ENCODE results near the gene GRAMD1A. TPM values are rescaled to one million over a fixed set of nuclear protein-coding genes. Genes with fewer than 3 reads are reported as not detected.

The GRAMD1A gene
- total RNA-seq, 1 donor: 23.3 TPM

DNA sequence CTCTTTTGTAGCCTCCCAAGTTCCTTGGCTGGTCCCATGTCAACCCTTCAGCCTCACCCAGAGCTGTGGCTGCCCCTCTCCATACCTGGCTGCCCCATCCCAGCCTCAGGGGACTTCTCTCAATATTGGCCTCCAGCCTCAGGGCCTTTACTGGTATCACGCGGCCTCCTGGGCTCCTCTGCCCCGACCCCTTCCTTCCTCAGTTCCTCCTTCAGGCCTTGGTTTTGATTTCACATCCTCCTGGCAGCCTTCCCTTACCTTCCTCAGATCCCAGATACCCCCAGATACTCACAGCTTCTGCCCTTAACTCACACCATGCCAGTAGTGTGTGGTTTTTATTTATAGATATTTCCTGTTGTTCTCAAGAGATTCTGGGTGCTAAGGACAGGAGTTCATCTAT lies 17.4 kb downstream of the GRAMD1A start:
- no peak for DNase-seq (ENCODE audit: low read depth)
- H3K4me3 ChIP-seq (ENCODE audit: low read depth, low read length): no peak overlapping the region
- TF ChIP-seq, protein P1, sequence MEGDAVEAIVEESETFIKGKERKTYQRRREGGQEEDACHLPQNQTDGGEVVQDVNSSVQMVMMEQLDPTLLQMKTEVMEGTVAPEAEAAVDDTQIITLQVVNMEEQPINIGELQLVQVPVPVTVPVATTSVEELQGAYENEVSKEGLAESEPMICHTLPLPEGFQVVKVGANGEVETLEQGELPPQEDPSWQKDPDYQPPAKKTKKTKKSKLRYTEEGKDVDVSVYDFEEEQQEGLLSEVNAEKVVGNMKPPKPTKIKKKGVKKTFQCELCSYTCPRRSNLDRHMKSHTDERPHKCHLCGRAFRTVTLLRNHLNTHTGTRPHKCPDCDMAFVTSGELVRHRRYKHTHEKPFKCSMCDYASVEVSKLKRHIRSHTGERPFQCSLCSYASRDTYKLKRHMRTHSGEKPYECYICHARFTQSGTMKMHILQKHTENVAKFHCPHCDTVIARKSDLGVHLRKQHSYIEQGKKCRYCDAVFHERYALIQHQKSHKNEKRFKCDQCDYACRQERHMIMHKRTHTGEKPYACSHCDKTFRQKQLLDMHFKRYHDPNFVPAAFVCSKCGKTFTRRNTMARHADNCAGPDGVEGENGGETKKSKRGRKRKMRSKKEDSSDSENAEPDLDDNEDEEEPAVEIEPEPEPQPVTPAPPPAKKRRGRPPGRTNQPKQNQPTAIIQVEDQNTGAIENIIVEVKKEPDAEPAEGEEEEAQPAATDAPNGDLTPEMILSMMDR (IDR thresholded peaks at IDR 0.05; ENCODE audit: insufficient read depth, low read depth, low read length): no peak

DNA sequence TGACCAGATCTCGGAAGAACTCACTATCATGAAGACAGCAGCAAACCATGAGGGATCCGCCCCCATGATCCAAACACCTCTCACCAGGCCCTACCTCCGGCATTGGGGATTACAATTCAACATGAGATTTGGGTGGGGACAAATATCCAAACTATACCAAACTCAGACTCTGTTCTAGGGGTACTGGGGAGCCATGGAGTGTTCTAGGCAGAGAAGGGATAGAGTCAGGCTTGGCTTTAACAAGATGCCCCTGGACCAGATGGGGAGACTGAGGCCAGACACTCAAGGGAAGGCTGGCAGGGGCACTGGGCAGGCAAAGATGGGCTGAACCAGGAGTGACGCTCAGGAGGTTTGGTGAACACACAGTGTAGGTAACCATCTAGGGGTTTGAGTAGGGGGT lies 18.3 kb downstream of the GRAMD1A start:
- TF ChIP-seq, protein P1 (IDR thresholded peaks at IDR 0.05; ENCODE audit: insufficient read depth, low read depth, low read length): no peak
- no peak overlapping the region for H3K4me3 ChIP-seq (ENCODE audit: low read depth, low read length)
- DNase-seq (ENCODE audit: low read depth): no peak

DNA sequence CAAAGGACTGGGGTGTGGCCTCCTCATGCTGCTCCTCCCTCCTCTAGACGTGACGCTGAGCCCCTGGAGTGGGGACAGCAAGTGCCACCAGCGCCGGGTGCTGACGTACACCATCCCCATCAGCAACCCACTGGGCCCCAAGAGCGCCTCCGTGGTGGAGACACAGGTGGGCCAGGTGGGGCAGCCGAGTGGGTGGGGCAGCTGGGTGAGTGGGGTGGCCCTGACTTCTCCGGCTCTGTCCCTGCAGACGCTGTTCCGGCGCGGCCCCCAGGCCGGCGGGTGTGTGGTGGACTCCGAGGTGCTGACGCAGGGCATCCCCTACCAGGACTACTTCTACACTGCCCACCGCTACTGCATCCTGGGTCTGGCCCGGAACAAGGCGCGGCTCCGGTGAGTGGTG lies 19.0 kb downstream of the GRAMD1A start:
- no peak overlapping the region for H3K4me3 ChIP-seq (ENCODE audit: low read depth, low read length)
- TF ChIP-seq, protein P1 (IDR thresholded peaks at IDR 0.05; ENCODE audit: insufficient read depth, low read depth, low read length): no peak
- DNase-seq (ENCODE audit: low read depth): no peak

DNA sequence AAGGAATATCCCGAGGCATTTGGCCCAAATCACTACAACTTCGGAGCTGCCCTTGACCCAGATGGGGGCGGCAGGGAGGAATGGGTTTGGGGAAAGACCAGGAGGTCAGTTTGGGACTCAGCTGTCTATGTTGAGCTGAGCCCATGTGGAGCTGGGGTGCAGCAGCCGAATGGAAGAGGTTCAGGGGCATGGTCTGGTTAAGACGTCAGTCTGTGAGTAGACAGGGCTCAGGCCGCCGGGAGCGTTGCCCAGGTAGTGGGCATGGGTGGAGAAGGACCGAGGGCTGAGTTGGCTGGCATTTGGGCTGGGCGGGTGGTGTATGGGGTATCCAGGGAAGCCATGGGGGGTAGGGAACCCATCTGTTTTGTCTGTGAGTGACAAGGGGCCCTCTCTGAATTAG lies 20.9 kb downstream of the GRAMD1A start:
- no peak for DNase-seq (ENCODE audit: low read depth)
- TF ChIP-seq, protein P1 (IDR thresholded peaks at IDR 0.05; ENCODE audit: insufficient read depth, low read depth, low read length): no peak
- no peak overlapping the region for H3K4me3 ChIP-seq (ENCODE audit: low read depth, low read length)

DNA sequence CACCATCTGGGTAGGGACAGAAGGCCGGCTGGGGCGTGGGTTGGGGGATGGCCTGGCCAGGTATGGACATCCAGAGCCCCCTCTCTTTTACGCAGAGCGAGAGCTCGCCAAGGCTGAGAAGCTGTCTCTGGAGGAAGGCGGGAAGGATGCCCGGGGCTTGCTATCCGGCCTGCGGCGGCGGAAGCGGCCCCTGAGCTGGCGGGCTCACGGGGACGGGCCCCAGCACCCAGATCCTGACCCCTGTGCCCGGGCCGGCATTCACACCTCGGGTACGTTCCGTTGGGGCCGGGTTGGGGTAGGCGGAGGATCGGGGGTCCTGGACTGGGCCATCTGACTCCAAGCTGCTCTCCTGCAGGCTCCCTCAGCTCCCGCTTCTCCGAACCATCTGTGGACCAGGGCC lies 21.5 kb downstream of the GRAMD1A start:
- TF ChIP-seq, protein P1 (IDR thresholded peaks at IDR 0.05; ENCODE audit: insufficient read depth, low read depth, low read length): no peak
- DNase-seq (ENCODE audit: low read depth): no peak
- no peak overlapping the region for H3K4me3 ChIP-seq (ENCODE audit: low read depth, low read length)

DNA sequence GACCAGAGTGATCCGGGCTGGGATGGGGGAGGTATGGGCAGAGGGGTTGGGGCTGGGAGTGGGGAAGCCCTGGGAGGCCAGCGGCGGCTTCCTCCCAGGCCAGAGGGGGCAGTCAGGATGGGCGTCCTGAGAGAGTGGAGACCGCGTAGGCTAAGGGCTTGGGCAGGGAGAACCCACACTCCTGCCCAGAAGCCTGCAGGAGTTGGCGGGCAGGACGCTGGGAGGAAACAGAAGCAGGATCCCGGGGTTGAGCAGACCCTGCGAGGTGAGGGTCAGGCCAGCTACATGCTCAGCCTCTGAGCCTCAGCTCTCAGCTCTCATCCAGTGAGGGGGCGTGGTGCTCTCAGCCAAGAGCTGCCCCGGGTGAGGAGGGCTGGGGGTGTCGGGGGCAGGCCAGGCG lies 22.3 kb downstream of the GRAMD1A start:
- TF ChIP-seq, protein P1 (IDR thresholded peaks at IDR 0.05; ENCODE audit: insufficient read depth, low read depth, low read length): no peak
- DNase-seq (ENCODE audit: low read depth): no peak

DNA sequence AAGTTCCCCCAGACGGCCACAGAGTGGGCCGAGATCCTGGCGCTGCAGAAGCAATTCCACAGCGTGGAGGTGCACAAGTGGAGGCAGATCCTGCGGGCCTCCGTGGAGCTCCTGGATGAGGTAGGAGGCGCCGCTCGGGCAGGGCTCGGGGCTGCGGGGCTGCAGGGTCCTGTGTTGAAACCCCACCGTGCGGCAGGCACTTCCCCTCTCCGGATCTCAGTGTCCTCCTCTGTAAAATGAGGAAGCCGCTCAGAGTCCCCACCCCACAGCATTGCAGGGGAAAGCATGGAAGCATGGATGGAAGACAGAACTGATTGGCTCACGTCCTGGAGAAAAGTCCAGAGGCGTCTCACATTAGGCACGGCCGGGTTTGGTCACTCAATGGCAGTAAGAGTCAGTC lies 23.3 kb downstream of the GRAMD1A start:
- DNase-seq (ENCODE audit: low read depth): no peak
- TF ChIP-seq, protein P1 (IDR thresholded peaks at IDR 0.05; ENCODE audit: insufficient read depth, low read depth, low read length): no peak
- no peak overlapping the region for H3K4me3 ChIP-seq (ENCODE audit: low read depth, low read length)

More for the DNA sequence above, 22.3 kb downstream of the GRAMD1A start:
- H3K4me3 ChIP-seq (ENCODE audit: low read depth, low read length): no peak overlapping the region
